SK-N-MC (cell line): ENCODE measurements around the gene HBZ.
"Not testable (repeated sequence)": the region's sequence is repeated elsewhere in the genome, so short reads cannot be mapped to it uniquely, and the experiment has no call there.

Experiments
- EZH2 ChIP-seq: fragments of 200-600 bp; sonication (generic); IDR thresholded peaks from one replicate; pipeline ENCODE4 v1.6.1; 2017; ENCODE audit warnings: antibody characterized with exemption
- FOXP2 ChIP-seq: optimal IDR thresholded peaks from 2 replicates; pipeline ENCODE3; 2011; ENCODE audit warnings: mild to moderate bottlenecking, moderate library complexity; ENCODE audit not compliant: insufficient read depth; ENCODE audit errors: extremely low read length, control extremely low read depth
- POLR2AphosphoS5 ChIP-seq: IDR thresholded peaks from 2 replicates; pipeline ENCODE4 v1.6.1; 2012; ENCODE audit warnings: mild to moderate bottlenecking, low read depth, low read length, borderline replicate concordance

DNA sequence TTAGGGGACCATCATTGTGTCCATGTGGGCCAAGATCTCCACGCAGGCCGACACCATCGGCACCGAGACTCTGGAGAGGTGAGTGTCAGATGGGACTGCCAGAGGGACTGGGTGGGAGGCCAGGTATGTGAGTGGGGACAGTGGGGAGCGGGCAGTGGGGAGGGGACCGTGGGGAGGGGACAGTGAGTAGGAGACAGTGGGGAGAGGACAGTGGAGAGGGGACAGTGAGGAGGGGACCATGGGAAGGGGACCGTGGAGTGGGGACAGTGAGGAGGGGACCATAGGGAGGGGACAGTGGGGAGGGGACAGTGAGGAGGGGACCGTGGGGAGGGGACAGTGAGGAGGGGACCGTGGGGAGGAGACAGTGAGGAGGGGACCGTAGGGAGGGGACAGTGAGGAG is 10.7 kb downstream of the HBZ start:
- not testable (repeated sequence) for TF ChIP-seq EZH2, POLR2AphosphoS5, FOXP2
